RWPE1 (cell line): Measurements from ENCODE around the gene MUC6.

ENCODE experiments used
- CTCF ChIA-PET: fragments of 350-600 bp; sonication (Branson Sonifier 250); formaldehyde crosslinking; extraction: SDS; loops from one replicate; lab custom pipeline; 2021; lab: Yijun Ruan, JAX
- POLR2A ChIA-PET: fragments of 400-600 bp; formaldehyde crosslinking; extraction: SDS; loops from one replicate; lab custom pipeline; 2020; ENCODE audit warnings: antibody characterized with exemption; ENCODE audit not compliant: low non-redundant PET; lab: Yijun Ruan, JAX
- DNase-seq: peaks from one replicate; pipeline ENCODE4 v3.0.0; 2012; ENCODE audit warnings: low spot score
- H3K27ac ChIP-seq: fragments of 450-650 bp; 2 replicates; pipeline ENCODE4 v1.5.1; 2017
- CTCF ChIP-seq: fragments of 450-650 bp; conservative IDR thresholded peaks from 2 replicates; pipeline ENCODE4 v1.5.1; 2017; ENCODE audit warnings: low read depth, mild to moderate bottlenecking

Gene MUC6

GRCh38 chr11:1050581-1051355 lies 14.2 kb upstream of the MUC6 start:
- TF ChIP-seq CTCF, result peak; percentile 94
- peak; percentile 89 for DNase-seq
- H3K27ac ChIP-seq, result peak overlapping the region; percentile 13; the same call in 1 of the 2 replicates
- CTCF ChIA-PET, result interaction anchor here (0.5 to 1.8 kb wide), 15 partner anchors 9 to 254 kb away, joined by 3 to 7 read pairs (median 3); no protein-coding TSS in a partner anchor
- POLR2A ChIA-PET, result interaction anchor here (0.6 kb wide), 1 partner anchor 125 kb away, joined by 4 read pairs; the partner anchor contains the start of gene AP2A2

GRCh38 chr11:1049911-1050580 lies 13.5 kb upstream of the MUC6 start:
- POLR2A ChIA-PET, result no interaction called here
- TF ChIP-seq CTCF, result no peak
- peak overlapping the region; percentile 27 for H3K27ac ChIP-seq
- CTCF ChIA-PET, result interaction anchor here (0.5 to 1.8 kb wide), 10 partner anchors 8 to 201 kb away, joined by 3 to 7 read pairs (median 4); no protein-coding TSS in a partner anchor
- no peak for DNase-seq

GRCh38 chr11:1049431-1049891 lies 12.9 kb upstream of the MUC6 start:
- peak overlapping the region; percentile 27 for H3K27ac ChIP-seq
- POLR2A ChIA-PET, result no interaction called here
- CTCF ChIA-PET, result interaction anchor here (0.7 kb wide), 1 partner anchor 12 kb away, joined by 4 read pairs; no protein-coding TSS in a partner anchor
- DNase-seq, result no peak
- no peak for TF ChIP-seq CTCF

GRCh38 chr11:1049071-1049405 lies 12.5 kb upstream of the MUC6 start:
- H3K27ac ChIP-seq, result peak overlapping the region; percentile 27; the same call in 1 of the 2 replicates
- CTCF ChIA-PET, result no interaction called here
- POLR2A ChIA-PET, result no interaction called here
- DNase-seq, result no peak
- TF ChIP-seq CTCF, result no peak

GRCh38 chr11:1048375-1049070 lies 12.0 kb upstream of the MUC6 start:
- TF ChIP-seq CTCF, result no peak
- POLR2A ChIA-PET, result no interaction called here
- CTCF ChIA-PET, result interaction anchor here (0.6 kb wide), 1 partner anchor 32 kb away, joined by 3 read pairs; no protein-coding TSS in a partner anchor
- no peak overlapping the region for H3K27ac ChIP-seq
- no peak for DNase-seq
